PC-9 (cell line): ENCODE data around the gene BHMT2.

Source experiments
- CTCF ChIP-seq: fragments of 200-600 bp; sonication (generic); conservative IDR thresholded peaks from 2 replicates; pipeline ENCODE4 v1.6.1; 2017; ENCODE audit warnings: mixed run types, antibody characterized with exemption, mild to moderate bottlenecking, moderate library complexity
- EZH2 ChIP-seq: fragments of 200-600 bp; sonication (generic); IDR thresholded peaks from 2 replicates; pipeline ENCODE4 v1.8.0; 2017; ENCODE audit warnings: antibody characterized with exemption, low read depth

GRCh38 chr5:79062436-79062835, 7.1 kb upstream of the BHMT2 start:
- no peak for TF ChIP-seq CTCF
- TF ChIP-seq EZH2: no peak
